HepG2 (cell line): ENCODE results near the gene TTYH1. TPM values are rescaled to one million over a fixed set of nuclear protein-coding genes. Genes with fewer than 3 reads are reported as not detected.

Source experiments
- polyA plus RNA-seq, 8 experiments: library from polyadenylated mRNA; depleted of rRNA in 3 of 8; stranded (reverse) in 7 of 8; unstranded in 1 of 8; fragments of >200 nt; fragmentation: Illumina TruSeq in 4 of 8; extraction: Trizol in 4 of 8; gene quantifications; 2 replicates each; pipeline versions ENCODE4 v1.2.1 to v1.2.3, GENCODE V29; 2011 to 2016; ENCODE audit warnings: low read depth in 4 of 8, missing spikeins in 1 of 8, mixed read lengths in 1 of 8; ENCODE audit not compliant: insufficient read depth in 1 of 8
- small RNA-seq, 3 experiments: library from RNA; depleted of rRNA; stranded (forward); fragments of <200 nt; gene quantifications; one replicate each; pipeline ENCODE3, GENCODE V24; 2012; ENCODE audit warnings: low read depth in 2 of 3, low replicate concordance in 1 of 3; ENCODE audit not compliant: insufficient read length in 3 of 3, insufficient read depth in 2 of 3
- total RNA-seq, 5 experiments: library from RNA; depleted of rRNA; stranded (reverse); fragments of >200 nt; fragmentation: Illumina TruSeq; extraction: Trizol; gene quantifications; 2 replicates each; pipeline ENCODE4 v1.2.3, GENCODE V29; 2016; ENCODE audit warnings: low read depth in 1 of 5

Gene TTYH1
- total and polyA plus RNA-seq, 2 of the 13 experiments (the other 11 are each of a cell fraction or from before 2014, with no cell fraction given): 6.9 to 19.9 TPM

Small RNAs within 50 kb of the gene (small RNA-seq; reads per million reads assigned to genes)
- gene AC245884.3: 0 reads per million in 3 experiments

Other genes with a start within 250 kb of the TTYH1 start
- gene TMC4, start 242.3 kb upstream of the TTYH1 start, total RNA-seq (2016; rRNA removed; fragmentation: Illumina TruSeq; extraction: Trizol): 0.24 TPM in 1 of 2 replicates, not detected in the other
- gene TMC4, start 242.3 kb upstream of the TTYH1 start, polyA plus RNA-seq (2011; rRNA removed): 0.13 and 0.35 TPM in 2 replicates
- gene MBOAT7, start 225.9 kb upstream of the TTYH1 start, total RNA-seq (2016; rRNA removed; fragmentation: Illumina TruSeq; extraction: Trizol): 9.0 and 22.2 TPM in 2 replicates
- gene MBOAT7, start 225.9 kb upstream of the TTYH1 start, polyA plus RNA-seq (2011; rRNA removed): 25.5 and 42.2 TPM in 2 replicates
- 64.8 and 65.4 TPM in 2 replicates for gene TSEN34, start 224.2 kb upstream of the TTYH1 start, total RNA-seq (2016; rRNA removed; fragmentation: Illumina TruSeq; extraction: Trizol)
- gene TSEN34, start 224.2 kb upstream of the TTYH1 start, polyA plus RNA-seq (2011; rRNA removed): 55.1 and 62.6 TPM in 2 replicates
- 1,411 and 1,450 TPM in 2 replicates for gene RPS9, start 214.6 kb upstream of the TTYH1 start, total RNA-seq (2016; rRNA removed; fragmentation: Illumina TruSeq; extraction: Trizol)
- 2,903 and 3,161 TPM in 2 replicates for gene RPS9, start 214.6 kb upstream of the TTYH1 start, polyA plus RNA-seq (2011; rRNA removed)
- not detected in 2 replicates for gene LILRB3, start 192.5 kb upstream of the TTYH1 start, total RNA-seq (2016; rRNA removed; fragmentation: Illumina TruSeq; extraction: Trizol)
- 0.10 and 0.22 TPM in 2 replicates for gene LILRB3, start 192.5 kb upstream of the TTYH1 start, polyA plus RNA-seq (2011; rRNA removed)
- not detected in 2 replicates for gene LILRA6, start 172.7 kb upstream of the TTYH1 start, total RNA-seq (2016; rRNA removed; fragmentation: Illumina TruSeq; extraction: Trizol)
- gene LILRA6, start 172.7 kb upstream of the TTYH1 start, polyA plus RNA-seq (2011; rRNA removed): not detected in 2 replicates
- not detected in 2 replicates for gene LILRB5, start 158.2 kb upstream of the TTYH1 start, total RNA-seq (2016; rRNA removed; fragmentation: Illumina TruSeq; extraction: Trizol)
- gene LILRB5, start 158.2 kb upstream of the TTYH1 start, polyA plus RNA-seq (2011; rRNA removed): not detected in 2 replicates
- not detected in 2 replicates for gene LILRB2, start 134.4 kb upstream of the TTYH1 start, total RNA-seq (2016; rRNA removed; fragmentation: Illumina TruSeq; extraction: Trizol)
- not detected in 2 replicates for gene LILRB2, start 134.4 kb upstream of the TTYH1 start, polyA plus RNA-seq (2011; rRNA removed)
- gene LILRA5, start 102.3 kb upstream of the TTYH1 start, total RNA-seq (2016; rRNA removed; fragmentation: Illumina TruSeq; extraction: Trizol): not detected in 2 replicates
- gene LILRA5, start 102.3 kb upstream of the TTYH1 start, polyA plus RNA-seq (2011; rRNA removed): not detected in 2 replicates
- gene LILRA4, start 76.3 kb upstream of the TTYH1 start, total RNA-seq (2016; rRNA removed; fragmentation: Illumina TruSeq; extraction: Trizol): not detected in 2 replicates
- 0.07 and 0.72 TPM in 2 replicates for gene LILRA4, start 76.3 kb upstream of the TTYH1 start, polyA plus RNA-seq (2011; rRNA removed)
- 0.70 and 1.2 TPM in 2 replicates for gene LAIR1, start 50.5 kb upstream of the TTYH1 start, total RNA-seq (2016; rRNA removed; fragmentation: Illumina TruSeq; extraction: Trizol)
- gene LAIR1, start 50.5 kb upstream of the TTYH1 start, polyA plus RNA-seq (2011; rRNA removed): 0.75 and 1.1 TPM in 2 replicates
- 5.8 and 14.3 TPM in 2 replicates for gene LENG8, start 33.7 kb downstream of the TTYH1 start, total RNA-seq (2016; rRNA removed; fragmentation: Illumina TruSeq; extraction: Trizol)
- gene LENG8, start 33.7 kb downstream of the TTYH1 start, polyA plus RNA-seq (2011; rRNA removed): 38.3 and 41.9 TPM in 2 replicates
- 1.5 and 2.9 TPM in 2 replicates for gene LENG9, start 48.3 kb downstream of the TTYH1 start, total RNA-seq (2016; rRNA removed; fragmentation: Illumina TruSeq; extraction: Trizol)
- gene LENG9, start 48.3 kb downstream of the TTYH1 start, polyA plus RNA-seq (2011; rRNA removed): 0.75 and 1.2 TPM in 2 replicates
- 0.83 and 1.6 TPM in 2 replicates for gene CDC42EP5, start 57.8 kb downstream of the TTYH1 start, total RNA-seq (2016; rRNA removed; fragmentation: Illumina TruSeq; extraction: Trizol)
- gene CDC42EP5, start 57.8 kb downstream of the TTYH1 start, polyA plus RNA-seq (2011; rRNA removed): 0.34 and 0.41 TPM in 2 replicates
- 0.76 and 1.3 TPM in 2 replicates for gene LAIR2, start 87.4 kb downstream of the TTYH1 start, total RNA-seq (2016; rRNA removed; fragmentation: Illumina TruSeq; extraction: Trizol)
- gene LAIR2, start 87.4 kb downstream of the TTYH1 start, polyA plus RNA-seq (2011; rRNA removed): 1.9 and 3.6 TPM in 2 replicates
- gene LILRA2, start 158.3 kb downstream of the TTYH1 start, total RNA-seq (2016; rRNA removed; fragmentation: Illumina TruSeq; extraction: Trizol): not detected in 2 replicates
- gene LILRA2, start 158.3 kb downstream of the TTYH1 start, polyA plus RNA-seq (2011; rRNA removed): 0.53 and 1.1 TPM in 2 replicates
- gene LILRA1, start 178.2 kb downstream of the TTYH1 start, total RNA-seq (2016; rRNA removed; fragmentation: Illumina TruSeq; extraction: Trizol): not detected in 2 replicates
- not detected in 2 replicates for gene LILRA1, start 178.2 kb downstream of the TTYH1 start, polyA plus RNA-seq (2011; rRNA removed)
- gene LILRB1, start 215.0 kb downstream of the TTYH1 start, total RNA-seq (2016; rRNA removed; fragmentation: Illumina TruSeq; extraction: Trizol): not detected in 2 replicates
- gene LILRB1, start 215.0 kb downstream of the TTYH1 start, polyA plus RNA-seq (2011; rRNA removed): not detected in 2 replicates
- not detected in 2 replicates for gene LILRB4, start 247.5 kb downstream of the TTYH1 start, total RNA-seq (2016; rRNA removed; fragmentation: Illumina TruSeq; extraction: Trizol)
- gene LILRB4, start 247.5 kb downstream of the TTYH1 start, polyA plus RNA-seq (2011; rRNA removed): not detected in 2 replicates